ENCODE results near the gene S100A4.
A peak's percentile ranks its signal among the peaks of the same experiment; 100 is the strongest.
"Not testable (repeated sequence)": the region's sequence is repeated elsewhere in the genome, so short reads cannot be mapped to it uniquely, and the experiment has no call there.

The S100A4 gene
- 102 to 195 reads per million in 2 donors for total RNA-seq

DNA sequence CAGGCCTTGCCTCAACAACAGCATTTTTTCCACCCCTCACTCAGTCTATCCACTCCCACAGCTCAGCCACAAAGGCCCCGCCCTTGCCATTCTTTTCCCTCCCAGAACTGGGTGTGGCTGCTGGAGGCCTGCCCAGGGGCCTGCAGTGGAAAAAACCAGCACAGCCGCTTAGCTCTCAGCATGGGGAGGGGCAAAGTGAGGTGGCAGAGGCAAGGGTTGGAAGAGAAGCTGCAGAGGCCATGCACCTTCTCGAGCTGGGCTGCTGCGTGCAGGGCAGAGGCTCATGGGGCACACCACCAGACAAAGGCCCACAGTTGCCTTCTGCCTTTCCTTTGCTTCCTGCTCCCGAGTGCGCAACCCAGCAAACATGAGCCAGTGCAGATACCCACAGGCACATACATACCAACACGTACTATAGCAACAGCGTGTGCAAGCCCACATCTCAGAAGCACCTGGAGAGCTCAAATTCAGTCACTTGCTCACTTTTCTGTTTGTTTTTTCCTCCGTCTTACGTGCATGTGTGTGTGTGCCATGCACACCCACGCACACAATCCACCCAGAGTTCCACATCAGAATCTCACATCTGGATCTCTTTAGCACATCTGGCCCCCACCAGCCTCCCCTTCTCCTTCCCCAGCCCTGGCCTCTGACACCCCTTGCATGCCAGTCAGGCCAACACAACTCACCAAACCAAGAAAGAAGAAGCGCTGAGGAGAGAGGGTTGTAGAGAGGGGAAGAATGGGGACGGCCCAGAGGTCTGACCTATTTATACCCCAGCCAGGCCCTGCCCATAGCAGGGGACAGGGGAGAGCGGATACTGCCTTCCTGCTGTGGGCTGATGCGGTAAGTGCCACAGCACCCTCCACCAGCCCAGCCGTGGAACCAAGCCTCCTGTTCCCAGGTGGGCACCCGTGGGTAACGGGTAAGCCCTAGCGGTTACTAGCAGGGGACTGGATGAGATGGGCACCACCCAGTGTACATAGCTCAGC, at the start of gene S100A4:
S100A4 (minus strand) TSS at position 740 of the 989 bp plus-strand sequence. CDS start 1,012 bp downstream, outside the sequence.
- DNase-seq, result peak; percentile 49 to 98 (median 77)

DNA sequence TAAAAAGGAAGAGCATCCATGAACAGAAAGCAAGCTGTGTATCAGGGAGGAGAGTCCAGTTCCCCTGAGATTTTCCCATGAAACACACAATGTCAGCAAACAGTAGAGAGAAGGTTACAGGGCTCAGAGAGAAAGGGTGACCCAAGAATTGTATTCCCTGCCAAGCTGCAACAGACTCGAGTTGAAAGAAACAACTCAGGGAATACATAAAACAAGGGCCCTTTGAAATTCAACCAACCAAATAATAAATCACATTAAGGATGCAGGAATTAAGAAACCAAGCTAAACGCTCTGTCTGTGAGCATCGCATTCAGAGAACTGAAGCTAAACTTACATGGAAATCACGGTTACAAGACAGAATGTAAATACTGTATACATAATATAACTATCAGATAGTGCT, 47.1 kb upstream of the S100A4 start:
- DNase-seq, result no peak

DNA sequence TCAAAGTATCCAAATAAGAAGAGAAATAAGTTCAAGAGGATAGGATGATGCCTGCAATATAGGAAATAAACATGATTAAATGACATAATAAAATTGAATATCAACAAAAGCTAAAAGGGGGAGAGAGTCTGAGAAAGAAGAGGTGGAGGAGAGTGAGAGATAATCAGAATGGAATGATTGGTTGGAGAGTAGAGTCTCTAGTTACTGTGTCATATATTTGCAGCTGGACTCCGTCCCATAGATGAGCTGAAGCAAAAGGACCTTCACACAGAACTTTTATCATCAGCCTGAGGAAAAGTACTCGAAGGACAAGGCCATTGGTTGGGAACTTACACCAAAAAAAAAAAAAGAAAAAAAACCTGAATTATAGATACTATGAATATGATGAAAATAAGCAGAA, 42.9 kb upstream of the S100A4 start:
- DNase-seq, result no peak

DNA sequence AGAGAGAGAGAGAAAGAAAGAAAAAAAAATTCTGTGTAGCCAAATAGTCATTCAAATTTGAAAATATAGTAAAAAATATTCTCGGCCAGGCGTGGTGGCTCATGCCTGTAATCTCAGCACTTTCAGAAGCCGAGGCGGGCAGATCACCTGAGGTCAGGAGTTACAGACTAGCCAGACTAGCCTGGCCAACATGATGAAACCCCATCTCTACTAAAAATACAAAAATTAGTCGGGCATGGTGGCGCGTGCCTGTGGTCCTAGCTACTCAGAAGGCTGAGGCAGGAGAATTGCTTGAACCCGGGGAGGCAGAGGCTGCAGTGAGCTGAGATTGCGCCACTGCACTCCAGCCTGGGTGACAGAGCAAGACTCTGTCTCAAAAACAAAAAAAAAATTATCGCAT, 42.4 kb upstream of the S100A4 start:
- DNase-seq, result not testable (repeated sequence)

DNA sequence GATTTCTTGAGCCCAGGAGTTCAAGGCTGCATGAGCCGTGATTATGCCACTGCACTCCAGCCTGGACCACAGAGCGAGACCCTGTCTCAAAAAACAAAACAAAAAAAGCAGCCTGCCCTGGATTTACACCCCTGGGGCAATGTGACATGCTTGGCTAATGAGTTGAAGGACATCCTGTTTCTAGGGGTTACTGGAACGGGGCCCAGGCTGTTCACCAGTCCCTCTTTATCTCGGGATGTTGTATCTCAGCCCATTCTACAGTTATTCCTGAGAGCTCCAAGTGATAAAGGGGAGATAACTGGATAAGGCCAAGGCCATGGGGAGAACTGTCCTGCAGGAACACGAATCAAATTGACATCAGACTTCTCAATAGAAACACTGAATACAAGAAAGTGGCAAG, 41.7 kb upstream of the S100A4 start:
- no peak for DNase-seq

DNA sequence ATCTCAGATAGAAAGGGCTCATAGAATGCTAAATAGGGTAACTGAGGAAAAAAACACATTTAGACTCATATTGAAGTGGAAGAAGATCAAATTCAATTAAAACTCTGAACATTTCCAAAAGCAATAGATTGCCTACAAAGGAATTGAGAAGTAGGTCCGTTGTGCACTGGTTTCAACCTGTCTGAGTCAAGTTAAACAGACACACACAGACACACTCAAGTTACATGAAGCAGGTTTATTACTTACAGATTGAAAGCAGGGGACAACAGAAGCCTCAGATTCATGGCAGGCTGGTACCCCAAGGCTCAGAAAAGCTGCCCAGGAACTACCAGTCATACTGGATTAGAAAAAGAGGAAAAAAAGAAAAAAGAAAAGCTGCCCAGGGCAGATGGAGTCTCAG, 40.7 kb upstream of the S100A4 start:
- DNase-seq, result no peak

DNA sequence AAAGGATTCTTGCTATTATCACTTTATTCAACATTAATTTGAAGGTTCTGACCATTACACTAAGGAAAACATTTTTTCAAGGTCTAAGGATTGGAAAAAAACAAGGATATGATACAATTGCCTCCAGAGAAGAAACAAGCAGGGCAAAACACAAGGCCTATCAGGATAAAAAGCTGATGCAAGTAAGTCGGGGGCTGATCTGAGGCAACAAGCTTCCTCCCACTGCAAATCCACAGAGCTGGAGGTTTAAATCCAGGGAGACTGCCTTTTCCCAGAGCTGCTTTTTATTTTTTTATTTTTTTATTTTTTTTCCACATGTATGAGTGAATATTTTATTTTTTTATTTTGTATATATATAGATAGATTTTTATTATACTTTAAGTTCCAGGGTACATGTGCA, 39.4 kb upstream of the S100A4 start:
- DNase-seq, result no peak

DNA sequence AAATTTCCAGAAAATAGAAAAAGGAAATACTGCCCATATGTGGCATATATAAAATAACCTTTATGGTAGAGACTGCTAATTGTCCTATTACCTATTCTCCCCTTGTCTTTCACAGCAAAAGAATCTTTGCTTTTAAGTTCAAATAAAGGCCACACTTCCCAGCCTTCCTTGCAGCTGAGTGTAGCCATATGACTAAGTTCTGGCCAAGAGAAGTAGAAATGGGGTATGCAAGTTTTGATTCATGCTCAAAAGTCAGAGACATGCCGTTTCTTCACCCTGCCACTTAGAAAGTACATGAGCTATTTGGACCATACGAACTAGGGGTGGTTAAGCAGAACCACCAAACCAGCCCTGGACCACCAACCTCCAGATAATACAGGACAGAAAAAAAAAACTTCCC, 38.4 kb upstream of the S100A4 start:
- no peak for DNase-seq

DNA sequence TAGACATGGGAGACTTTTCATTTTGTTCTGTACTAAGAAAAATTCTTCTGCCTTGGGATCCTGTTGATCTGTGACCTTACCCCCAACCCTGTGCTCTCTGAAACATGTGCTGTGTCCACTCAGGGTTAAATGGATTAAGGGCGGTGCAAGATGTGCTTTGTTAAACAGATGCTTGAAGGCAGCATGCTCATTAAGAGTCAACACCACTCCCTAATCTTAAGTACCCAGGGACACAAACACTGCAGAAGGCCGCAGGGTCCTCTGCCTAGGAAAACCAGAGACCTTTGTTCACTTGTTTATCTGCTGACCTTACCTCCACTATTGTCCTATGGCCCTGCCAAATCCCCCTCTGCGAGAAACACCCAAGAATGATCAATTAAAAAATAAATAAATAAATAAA, 37.9 kb upstream of the S100A4 start:
- DNase-seq, result not testable (repeated sequence)

DNA sequence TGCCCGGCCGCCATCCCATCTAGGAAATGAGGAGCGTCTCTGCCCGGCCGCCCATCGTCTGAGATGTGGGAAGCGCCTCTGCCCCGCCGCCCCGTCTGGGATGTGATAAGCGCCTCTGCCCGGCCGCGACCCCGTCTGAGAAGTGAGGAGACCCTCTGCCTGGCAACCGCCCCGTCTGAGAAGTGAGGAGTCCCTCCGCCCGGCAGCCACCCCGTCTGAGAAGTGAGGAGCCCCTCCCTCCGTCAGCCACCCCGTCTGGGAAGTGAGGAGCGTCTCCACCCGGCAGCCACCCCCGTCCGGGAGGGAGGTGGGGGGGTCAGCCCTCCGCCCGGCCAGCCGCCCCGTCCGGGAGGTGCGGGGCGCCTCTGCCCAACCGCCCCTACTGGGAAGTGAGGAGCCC, 37.2 kb upstream of the S100A4 start:
- not testable (repeated sequence) for DNase-seq

DNA sequence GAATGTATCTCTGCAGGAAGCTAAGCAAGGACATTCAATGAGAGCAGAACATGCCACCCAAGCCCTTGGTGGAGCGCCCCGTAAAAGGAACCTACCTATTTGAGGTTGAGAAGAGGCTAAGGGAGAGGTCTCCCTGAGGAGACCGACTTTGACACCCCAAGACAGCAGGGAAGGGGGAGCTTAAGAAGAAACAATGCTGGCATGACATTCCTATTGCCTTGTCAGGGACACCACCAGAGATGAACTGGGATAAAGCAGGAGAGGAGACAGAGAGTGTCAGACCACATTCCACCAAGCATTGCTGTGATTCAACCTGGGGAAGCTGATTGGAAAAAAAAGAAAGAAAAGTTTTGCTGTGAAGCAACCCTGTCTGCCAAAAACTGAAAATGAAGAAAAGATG, 33.3 kb upstream of the S100A4 start:
- DNase-seq, result no peak

DNA sequence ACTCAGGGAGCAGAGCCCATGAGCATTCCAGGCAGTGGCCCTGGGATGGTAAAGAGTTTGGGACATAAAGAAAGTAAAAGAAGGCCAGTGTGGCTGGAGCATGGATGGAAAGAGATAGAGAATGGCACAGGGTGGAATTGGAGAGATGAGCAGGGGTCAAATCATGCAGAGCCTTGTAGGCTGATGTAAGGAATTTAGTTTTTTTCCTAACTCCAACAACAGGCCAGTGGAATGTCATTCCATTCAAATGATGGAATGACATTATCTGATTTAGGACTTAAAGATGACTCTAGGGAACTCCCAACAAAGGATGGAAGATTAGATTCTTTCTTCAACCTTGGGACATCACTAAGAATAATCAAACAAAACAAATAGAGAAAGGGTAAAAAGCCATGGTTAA, 32.9 kb upstream of the S100A4 start:
- DNase-seq, result no peak

DNA sequence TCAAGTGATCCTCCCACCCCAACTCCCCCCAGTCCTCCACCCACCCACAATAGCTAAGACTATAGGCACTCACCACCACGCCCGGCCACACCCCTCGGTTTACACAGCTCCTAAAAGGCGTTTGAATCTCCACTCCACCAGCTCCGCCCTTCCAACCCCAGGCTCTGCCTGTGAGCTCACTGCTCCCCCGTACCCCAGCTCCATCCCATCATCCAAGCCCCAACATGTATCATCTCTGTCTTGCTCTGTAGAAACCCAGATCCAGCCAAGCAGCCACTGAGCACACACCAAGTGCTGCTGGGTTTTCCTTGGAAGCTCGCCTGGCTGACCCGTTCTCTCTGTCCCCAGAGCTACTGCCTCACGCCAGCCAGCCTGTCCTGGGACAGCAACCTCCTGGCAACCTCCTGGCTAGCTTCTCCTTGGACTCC, 32.0 kb upstream of the S100A4 start:
- no peak for DNase-seq

DNA sequence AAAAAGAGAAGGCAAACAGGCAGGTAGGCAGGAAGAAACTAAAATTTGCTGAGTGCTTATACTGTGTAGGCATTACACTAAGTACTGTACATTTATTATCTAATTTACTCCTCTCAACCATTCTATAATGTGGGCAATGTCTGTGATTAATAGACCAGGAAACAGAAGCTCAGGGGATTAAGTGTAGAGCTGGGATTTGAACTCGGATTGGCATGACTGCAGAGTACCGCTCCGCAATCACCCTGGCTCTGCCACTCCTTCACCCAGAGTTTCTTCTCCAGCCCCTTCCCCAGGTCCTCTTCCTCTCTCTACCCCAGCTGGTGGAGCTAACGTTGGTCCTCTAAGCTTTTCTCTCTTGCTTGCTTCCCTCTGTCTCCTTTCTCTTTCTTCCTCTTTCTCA, 31.5 kb upstream of the S100A4 start:
- no peak for DNase-seq

DNA sequence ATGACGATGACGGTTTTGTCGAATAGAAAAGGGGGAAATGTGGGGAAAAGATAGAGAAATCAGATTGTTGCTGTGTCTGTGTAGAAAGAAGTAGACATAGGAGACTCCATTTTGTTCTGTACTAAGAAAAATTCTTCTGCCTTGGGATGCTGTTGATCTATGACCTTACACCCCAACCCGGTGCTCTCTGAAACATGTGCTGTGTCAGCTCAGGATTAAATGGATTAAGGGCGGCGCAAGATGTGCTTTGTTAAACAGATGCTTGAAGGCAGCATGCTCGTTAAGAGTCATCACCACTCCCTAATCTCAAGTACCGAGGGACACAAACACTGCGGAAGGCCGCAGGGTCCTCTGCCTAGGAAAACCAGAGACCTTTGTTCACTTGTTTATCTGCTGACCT, 29.9 kb upstream of the S100A4 start:
- DNase-seq, result not testable (repeated sequence)

DNA sequence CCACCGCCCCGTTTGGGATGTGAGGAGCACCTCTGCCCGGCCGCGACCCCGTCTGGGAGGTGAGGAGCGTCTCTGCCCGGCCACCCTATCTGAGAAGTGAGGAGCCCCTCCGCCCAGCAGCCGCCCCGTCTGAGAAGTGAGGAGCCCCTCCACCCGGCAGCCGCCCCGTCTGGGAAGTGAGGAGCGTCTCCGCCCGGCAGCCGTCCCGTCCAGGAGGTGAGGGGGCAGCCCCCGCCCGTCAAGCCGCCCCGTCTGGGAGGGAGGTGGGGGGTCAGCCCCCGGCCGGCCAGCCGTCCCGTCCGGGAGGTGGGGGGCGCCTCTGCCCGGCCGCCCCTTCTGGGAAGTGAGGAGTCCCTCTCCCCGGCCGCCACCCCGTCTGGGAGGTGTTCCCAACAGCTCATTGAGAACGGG, 29.5 kb upstream of the S100A4 start:
- DNase-seq, result not testable (repeated sequence)

DNA sequence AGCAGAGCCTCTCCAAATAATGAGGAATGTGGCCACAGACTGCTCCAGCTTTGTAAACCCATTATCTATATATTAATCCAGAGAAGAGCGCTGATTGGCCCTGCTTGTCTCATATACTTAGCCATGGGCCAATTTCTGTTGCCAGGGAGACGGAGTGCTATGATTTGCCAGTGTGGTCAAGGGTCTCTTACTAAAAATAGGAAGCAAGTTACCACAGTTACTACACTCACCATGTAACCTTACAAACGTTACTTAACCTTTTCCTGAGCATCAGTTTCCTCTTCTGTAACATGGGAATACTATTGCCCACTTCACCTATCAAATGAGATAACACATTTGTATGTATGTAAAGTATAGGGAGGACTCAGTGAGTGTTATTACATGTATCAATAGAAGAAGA, 27.7 kb upstream of the S100A4 start:
- DNase-seq, result no peak

DNA sequence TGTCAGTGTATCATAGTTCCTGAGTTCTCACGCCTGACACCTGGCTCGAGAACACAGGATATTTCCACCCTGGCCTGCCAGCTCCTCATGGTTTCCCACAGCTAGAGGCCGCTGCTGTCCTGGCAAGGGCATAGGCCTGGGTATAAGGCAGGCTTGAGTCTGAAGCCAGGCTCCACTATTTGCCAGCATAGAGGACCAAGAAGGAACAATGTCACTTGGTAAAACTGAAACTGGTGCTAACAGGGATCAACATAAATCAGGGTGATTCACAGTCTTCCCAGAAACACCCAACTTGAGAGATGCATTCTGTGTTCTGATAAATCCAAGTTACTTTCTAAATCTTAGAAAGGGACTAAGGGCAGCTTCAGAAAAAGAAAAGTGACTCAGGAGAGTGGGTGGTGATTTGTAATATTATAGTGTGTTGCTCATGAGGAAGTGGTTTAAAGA, 27.0 kb upstream of the S100A4 start:
- peak in 2 of 5 experiments; percentile 22 to 56 for DNase-seq

DNA sequence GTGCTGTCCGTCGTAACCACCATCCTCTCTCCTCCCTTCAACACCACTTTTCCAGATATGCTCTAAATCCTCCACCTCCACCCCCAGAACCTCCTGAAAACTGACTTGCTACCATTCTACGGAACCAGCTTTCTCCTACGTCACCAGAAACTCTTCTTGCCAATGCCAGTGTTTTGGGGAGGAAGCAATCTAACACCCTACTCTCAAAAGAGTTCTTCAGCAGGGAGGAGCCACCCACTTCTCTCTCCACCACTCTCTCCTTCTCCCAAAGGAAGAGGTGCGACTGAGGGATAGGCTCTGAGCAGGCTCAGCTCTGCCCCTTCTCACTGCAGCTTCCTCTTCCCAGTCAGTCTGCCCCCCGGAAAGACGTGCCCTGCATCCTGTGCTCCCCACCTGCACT, 26.1 kb upstream of the S100A4 start:
- DNase-seq, result no peak

DNA sequence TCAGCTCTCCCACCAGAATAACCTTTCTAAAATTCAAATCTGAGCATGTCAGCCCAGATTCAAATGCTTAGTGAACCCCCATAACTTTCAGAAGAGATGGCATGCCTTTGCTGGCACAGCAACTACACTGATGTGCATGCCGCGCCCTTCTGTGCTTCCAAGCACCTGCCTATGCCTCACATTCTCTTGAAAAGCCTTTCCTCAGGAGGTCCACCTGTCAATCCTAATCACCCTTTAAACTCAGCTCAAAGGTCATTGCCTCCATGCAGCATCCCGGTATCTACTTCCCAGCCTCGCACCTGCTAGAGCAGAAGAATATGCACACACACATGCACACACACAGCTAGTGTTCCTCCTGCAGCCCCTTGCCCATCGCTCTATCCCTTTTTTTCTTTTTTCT, 25.3 kb upstream of the S100A4 start:
- no peak for DNase-seq

DNA sequence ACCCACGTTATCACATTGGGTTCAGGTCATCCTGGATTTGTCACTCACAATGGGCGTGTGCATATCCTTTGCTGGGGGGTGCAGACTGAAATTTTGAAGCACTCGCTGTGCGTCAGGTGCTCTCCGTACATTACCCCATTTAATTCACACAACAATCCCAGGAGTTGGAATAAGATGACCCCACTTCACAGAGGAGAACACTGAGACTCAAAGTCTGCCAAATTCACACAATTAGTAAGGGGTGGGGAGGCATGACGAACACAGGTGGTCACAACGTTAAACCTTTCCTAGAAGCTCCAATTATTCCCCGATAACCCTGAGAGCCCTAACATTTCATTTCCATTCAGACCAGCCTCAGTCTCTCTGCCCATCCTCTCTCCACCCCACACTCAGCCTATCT, 23.9 kb upstream of the S100A4 start:
- DNase-seq, result no peak

DNA sequence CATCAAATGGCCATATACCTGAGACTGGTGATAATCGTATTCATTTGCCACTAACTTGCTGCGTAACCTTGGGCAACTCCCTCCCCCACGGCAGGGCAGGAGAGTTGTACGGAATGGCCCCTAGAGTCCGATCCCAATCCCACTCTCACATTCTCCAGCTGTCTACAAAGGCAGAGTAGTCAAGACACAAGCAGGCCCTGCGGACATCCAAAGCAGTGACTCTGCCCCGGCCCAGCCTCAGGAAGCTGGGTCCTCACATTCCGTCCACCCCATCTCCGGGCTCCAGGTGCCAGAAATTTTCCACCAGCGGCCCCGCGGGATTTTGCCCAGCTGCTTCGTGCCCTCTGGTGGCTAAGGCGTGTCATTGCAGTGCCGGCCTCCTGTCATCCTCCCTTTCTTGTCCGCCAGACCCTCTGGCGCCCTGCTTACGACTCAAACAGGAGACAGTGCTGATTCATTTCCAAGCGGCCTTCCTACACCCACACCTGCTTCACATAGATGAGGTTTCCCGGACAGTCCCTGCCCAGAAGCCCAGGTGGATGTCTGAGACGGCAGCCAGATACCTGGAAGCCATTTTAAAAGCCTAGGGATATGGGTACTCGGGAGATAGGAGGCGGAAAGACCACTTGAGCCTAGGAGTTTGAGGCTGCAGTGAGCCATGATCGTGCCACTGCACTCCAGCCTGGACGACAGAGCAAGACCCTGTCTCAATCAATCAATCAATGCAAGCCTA, 22.9 kb upstream of the S100A4 start:
- DNase-seq, result peak; percentile 59 to 79 (median 65)

DNA sequence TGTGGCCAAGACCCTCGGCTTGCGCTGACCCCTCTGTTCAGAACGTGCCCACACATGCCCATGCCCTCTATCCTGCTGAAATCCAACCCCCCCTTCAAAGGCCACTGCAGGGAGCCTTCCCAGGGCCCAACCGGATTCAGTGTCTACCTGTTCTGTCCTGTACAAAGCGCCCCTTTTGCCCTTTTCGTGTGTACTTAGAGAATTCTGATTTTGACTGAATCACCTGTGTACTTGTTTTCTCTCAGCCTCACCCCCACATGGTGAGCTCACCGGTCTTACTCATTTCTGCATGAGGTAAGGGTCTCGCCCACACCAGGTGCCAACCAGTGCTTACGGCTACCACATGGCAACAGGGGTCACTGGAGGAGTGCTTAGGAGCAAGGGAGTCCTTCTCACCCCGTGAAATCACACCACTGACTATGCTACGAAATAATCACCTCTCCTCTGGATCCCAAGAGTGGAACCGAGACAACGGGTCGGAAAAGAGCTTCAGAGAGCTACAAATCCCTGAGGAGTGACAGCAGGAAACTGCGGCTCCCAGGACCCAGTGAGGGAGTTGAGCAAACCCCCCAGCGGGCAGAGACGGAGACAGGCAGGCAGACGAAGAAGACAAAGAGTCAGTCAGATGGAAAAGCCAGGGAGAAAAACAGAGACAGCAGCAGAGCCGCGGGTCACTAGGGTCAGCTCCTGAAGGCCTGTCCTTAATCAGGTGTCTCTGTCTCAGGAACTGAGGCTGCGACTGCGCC, 22.2 kb upstream of the S100A4 start:
- peak in 1 of 5 experiments; percentile 39 for DNase-seq
